ENCODE measurements around the gene ADK.

DNA sequence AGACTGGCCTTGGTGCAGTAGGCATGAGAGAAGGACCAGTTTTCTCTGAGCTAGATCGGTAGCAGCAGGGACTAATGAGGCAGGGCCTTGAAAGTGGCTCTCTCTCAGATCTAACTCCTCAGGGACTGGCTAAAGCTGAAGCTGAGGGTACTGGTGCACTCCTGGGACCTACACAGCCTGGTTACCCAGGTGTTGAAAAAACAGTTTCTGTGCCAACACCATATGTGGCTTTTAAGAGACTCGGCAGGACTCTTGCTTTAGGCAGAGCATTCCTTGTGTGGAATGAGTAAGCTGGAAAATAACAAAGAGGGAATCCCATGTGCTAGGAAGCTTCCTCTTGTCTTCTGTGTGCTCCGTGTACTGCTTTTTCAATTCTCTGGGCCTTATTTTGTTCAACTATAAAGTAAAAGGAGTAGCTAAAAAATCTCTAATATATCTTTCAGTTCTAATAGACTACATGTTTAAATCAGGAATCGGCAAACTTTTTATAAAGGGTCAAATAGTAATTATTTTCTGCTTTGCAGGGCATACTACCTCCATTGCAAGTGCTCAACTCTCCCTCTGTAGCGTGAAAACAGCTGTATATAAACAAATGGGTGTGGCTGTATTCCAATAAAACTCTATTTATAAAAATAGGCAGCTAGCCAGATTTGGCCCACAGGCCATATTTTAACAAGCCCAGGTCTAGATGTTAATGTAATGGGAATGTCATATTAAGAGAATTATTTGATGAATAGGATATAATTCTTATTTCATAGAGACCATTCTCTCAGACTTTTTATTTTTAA lies 489.3 kb downstream of the ADK start:
- TF ChIP-seq, protein P1, sequence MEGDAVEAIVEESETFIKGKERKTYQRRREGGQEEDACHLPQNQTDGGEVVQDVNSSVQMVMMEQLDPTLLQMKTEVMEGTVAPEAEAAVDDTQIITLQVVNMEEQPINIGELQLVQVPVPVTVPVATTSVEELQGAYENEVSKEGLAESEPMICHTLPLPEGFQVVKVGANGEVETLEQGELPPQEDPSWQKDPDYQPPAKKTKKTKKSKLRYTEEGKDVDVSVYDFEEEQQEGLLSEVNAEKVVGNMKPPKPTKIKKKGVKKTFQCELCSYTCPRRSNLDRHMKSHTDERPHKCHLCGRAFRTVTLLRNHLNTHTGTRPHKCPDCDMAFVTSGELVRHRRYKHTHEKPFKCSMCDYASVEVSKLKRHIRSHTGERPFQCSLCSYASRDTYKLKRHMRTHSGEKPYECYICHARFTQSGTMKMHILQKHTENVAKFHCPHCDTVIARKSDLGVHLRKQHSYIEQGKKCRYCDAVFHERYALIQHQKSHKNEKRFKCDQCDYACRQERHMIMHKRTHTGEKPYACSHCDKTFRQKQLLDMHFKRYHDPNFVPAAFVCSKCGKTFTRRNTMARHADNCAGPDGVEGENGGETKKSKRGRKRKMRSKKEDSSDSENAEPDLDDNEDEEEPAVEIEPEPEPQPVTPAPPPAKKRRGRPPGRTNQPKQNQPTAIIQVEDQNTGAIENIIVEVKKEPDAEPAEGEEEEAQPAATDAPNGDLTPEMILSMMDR (conservative IDR thresholded peaks at IDR 0.05) = no peak
- no peak for TF ChIP-seq ZFX (IDR thresholded peaks at IDR 0.05)
